ENCODE data around the gene EZR. TPM values are rescaled to one million over a fixed set of nuclear protein-coding genes. Genes with fewer than 3 reads are reported as not detected.

EZR gene
- total and polyA plus RNA-seq, 2 of the 8 experiments (the other 6 are each of a cell fraction or from before 2014, with no cell fraction given) = 122 to 286 TPM

GRCh38 chr6:158769771-158770432 lies 49.3 kb downstream of the EZR start:
- Histone ChIP-seq H2AFZ (ENCODE audit: low read length) (no peak overlapping the region), H3K27ac (ENCODE audit: low read depth, low read length) (no peak overlapping the region), H4K91ac (replicated peaks; ENCODE audit: insufficient read length, low read length) (no peak overlapping the region), H3K14ac (ENCODE audit: insufficient read length) (no peak overlapping the region), H4K20me1 (replicated peaks in 1 of 2; ENCODE audit: control insufficient read depth in 1 of 2, insufficient read depth in 2 of 2, low read length in 2 of 2) (peaks cover 11 to 36% of the 10 kb centered on the region in 2 experiments), H3K9me3 (ENCODE audit: insufficient read depth in 2 of 2, low read depth in 1 of 2, low read length in 1 of 2) (no peaks in the 10 kb centered on the region), H2AK5ac (ENCODE audit: low read depth, low read length) (no peak overlapping the region), H3K56ac (replicated peaks; ENCODE audit: insufficient read length, low read depth, low read length) (no peak overlapping the region), H3K36me3 (ENCODE audit: control insufficient read depth in 2 of 4, insufficient read depth in 4 of 4, low read length in 3 of 4) (peaks cover 61 to 99% (median 84%) of the 10 kb centered on the region in 4 experiments), H2BK15ac (ENCODE audit: low read length) (no peak overlapping the region), H2BK20ac (ENCODE audit: low read length) (no peak overlapping the region), H3K4me2 (ENCODE audit: insufficient read depth in 1 of 2, low read depth in 2 of 2, low read length in 2 of 2) (no peak overlapping the region), H3K18ac (ENCODE audit: extremely low read depth, low read length) (no peak overlapping the region), H3K9ac (replicated peaks in 1 of 4; ENCODE audit: extremely low read depth in 1 of 4, low read depth in 3 of 4, low read length in 3 of 4) (no peak overlapping the region), H4K5ac (ENCODE audit: insufficient read length, low read depth, low read length) (no peak overlapping the region), H3K23me2 (ENCODE audit: low read depth, low read length) (no peaks in the 10 kb centered on the region; the same call in 1 of the 2 replicates), H3K27me3 (replicated peaks in 1 of 4; ENCODE audit: control insufficient read depth in 3 of 4, extremely low read depth in 1 of 4, insufficient read depth in 3 of 4, low read length in 3 of 4) (no peaks in the 10 kb centered on the region), H3K4me3 (ENCODE audit: extremely low read depth in 1 of 4, insufficient read depth in 2 of 4, low read depth in 3 of 4, low read length in 4 of 4) (no peak overlapping the region), H2BK5ac (ENCODE audit: low read depth, low read length) (no peak overlapping the region; the same call in 1 of the 2 replicates), H3K4me1 (replicated peaks in 1 of 4; ENCODE audit: control insufficient read depth in 3 of 4, insufficient read depth in 4 of 4, low read length in 3 of 4) (peaks cover 0 to 5% (median 0%) of the 10 kb centered on the region in 4 experiments; a peak in 2 of 7 replicates), H3K4ac (replicated peaks; ENCODE audit: insufficient read length, low read depth, low read length) (no peak overlapping the region), H3K23ac (ENCODE audit: insufficient read length) (no peak overlapping the region), H3K79me1 (ENCODE audit: low read depth, low read length) (peaks cover 6% of the 10 kb centered on the region; the same call in 1 of the 2 replicates), H4K8ac (ENCODE audit: extremely low read depth, insufficient read depth, low read length) (peak overlapping the region; percentile 12; the same call in 1 of the 2 replicates), H2BK12ac (ENCODE audit: low read depth, low read length) (no peak overlapping the region), H3K79me2 (ENCODE audit: control insufficient read depth in 1 of 2, insufficient read depth in 2 of 2, low read length in 2 of 2) (peaks cover 0 to 13% of the 10 kb centered on the region in 2 experiments; a peak in 1 of 4 replicates), H2BK120ac (replicated peaks; ENCODE audit: low read depth, low read length) (no peak overlapping the region)
- DNase-seq (ENCODE audit: low read depth in 1 of 2, low spot score in 2 of 2) (no peak), FAIRE-seq (no peak)
- ChIA-PET CTCF (ENCODE audit: partially characterized antibody) (interaction anchor here (0.5 to 3.6 kb wide), 16 partner anchors 9 to 202 kb away, joined by 3 to 19 read pairs (median 5); no protein-coding TSS in a partner anchor), POLR2A (ENCODE audit: partially characterized antibody) (interaction anchor here (0.6 to 9.0 kb wide), 9 partner anchors 9 to 140 kb away, joined by 3 to 75 read pairs (median 4); no protein-coding TSS in a partner anchor)
- WGBS, 2 experiments (ENCODE audit: extremely low coverage in 1 of 2, insufficient coverage in 1 of 2, insufficient read length in 1 of 2, insufficient replicate concordance in 2 of 2, low coverage in 1 of 2, low lambda C conversion rate in 2 of 2, missing lambda C conversion rate in 1 of 2) = 93% methylated on average over 18 of the region's 18 CpGs; no CpG with 5 or more reads in 1 of the 2 experiments
- TF ChIP-seq SIN3A (conservative IDR thresholded peaks at IDR 0.05 in 1 of 2, IDR thresholded peaks at IDR 0.05 in 1 of 2; ENCODE audit: low read depth in 1 of 2, low read length in 2 of 2) (no peak), SAP30 (IDR thresholded peaks at IDR 0.05; ENCODE audit: insufficient read depth, insufficient replicate concordance, low read length) (no peak), BCL11A (IDR thresholded peaks at IDR 0.05; ENCODE audit: low read depth in 2 of 2, low read length in 2 of 2) (no peak), KDM4A (IDR thresholded peaks at IDR 0.05; ENCODE audit: low read depth, low read length, severe bottlenecking) (no peak), USF2 (IDR thresholded peaks at IDR 0.05; ENCODE audit: low read length) (no peak), TBP (IDR thresholded peaks at IDR 0.05; ENCODE audit: low read depth, low read length) (no peak), TAF7 (optimal IDR thresholded peaks at IDR 0.05; ENCODE audit: borderline replicate concordance, low read depth, low read length) (no peak), CEBPB (IDR thresholded peaks at IDR 0.05; ENCODE audit: low read depth, low read length) (no peak)
